Effector CD8-positive, alpha-beta T cell (primary cell): Measurements from ENCODE around the gene NDOR1.
A peak's percentile ranks its signal among the peaks of the same experiment; 100 is the strongest.
"Not testable (repeated sequence)": the region's sequence is repeated elsewhere in the genome, so short reads cannot be mapped to it uniquely, and the experiment has no call there.

Experiments used
- DNase-seq: peaks from one replicate; lab custom pipeline; 2025; lab: John Stamatoyannopoulos, UW

The NDOR1 gene

GRCh38 chr9:137231372-137232039 is 26.0 kb downstream of the NDOR1 start:
- no peak for DNase-seq

DNA sequence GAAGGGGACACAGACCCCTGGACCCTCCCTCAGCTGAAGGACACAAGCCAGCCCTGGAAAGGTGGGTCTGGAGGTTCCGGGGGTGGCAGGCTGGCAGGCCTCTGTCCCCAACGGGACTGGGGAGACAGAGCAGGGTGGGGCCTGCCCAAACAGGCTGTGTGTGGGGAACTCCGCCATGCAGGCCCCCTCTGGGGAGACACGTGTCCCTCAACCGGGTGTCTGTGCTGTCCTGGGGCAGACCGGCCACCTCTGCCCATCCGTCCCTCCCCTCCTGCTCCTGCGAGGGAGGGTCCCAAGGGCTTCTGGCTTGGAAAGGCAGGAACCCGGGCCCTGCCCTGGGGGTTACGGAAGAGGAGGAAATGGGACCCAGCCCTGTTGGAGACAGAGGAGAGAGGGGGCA is 26.6 kb downstream of the NDOR1 start:
- no peak for DNase-seq

- DNase-seq, result no peak
These were observed 27.0 kb downstream of the NDOR1 start for GRCh38 chr9:137232510-137232909.

DNA sequence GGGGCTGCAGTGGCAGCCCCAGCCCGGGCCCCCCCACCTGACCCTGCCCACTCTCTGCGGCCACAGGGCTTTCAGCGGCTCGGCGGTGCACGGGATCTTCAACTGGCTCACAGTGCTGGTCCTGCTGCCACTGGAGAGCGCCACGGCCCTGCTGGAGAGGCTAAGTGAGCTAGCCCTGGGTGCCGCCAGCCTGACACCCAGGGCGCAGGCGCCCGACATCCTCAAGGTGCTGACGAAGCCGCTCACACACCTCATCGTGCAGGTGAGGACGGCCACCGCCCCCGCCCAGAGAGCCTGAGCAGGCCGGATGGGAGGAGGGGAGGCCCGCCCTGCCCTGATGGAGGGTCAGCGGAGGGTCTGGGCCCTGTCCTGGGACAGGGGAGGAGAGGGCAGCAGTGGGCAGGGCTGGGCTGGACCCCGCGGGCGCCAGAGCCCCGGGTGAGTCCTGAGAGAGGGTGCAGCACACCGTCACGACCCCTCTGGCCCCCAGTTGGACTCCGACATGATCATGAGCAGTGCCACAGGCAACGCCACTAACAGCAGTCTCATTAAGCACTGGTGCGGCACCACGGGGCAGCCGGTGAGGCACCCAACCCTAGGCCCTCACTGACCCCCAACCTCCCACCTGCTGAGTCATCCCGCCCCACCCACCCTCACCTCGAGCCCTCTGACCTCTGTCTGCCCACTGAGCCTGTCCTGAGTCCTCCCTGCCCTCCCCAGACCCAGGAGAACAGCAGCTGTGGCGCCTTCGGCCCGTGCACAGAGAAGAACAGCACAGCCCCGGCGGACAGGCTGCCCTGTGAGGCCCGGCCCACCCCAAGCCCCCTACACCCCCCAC is 27.9 kb downstream of the NDOR1 start:
- DNase-seq, result no peak

- no peak for DNase-seq
These were observed 28.7 kb downstream of the NDOR1 start for GRCh38 chr9:137234055-137234697.

DNA sequence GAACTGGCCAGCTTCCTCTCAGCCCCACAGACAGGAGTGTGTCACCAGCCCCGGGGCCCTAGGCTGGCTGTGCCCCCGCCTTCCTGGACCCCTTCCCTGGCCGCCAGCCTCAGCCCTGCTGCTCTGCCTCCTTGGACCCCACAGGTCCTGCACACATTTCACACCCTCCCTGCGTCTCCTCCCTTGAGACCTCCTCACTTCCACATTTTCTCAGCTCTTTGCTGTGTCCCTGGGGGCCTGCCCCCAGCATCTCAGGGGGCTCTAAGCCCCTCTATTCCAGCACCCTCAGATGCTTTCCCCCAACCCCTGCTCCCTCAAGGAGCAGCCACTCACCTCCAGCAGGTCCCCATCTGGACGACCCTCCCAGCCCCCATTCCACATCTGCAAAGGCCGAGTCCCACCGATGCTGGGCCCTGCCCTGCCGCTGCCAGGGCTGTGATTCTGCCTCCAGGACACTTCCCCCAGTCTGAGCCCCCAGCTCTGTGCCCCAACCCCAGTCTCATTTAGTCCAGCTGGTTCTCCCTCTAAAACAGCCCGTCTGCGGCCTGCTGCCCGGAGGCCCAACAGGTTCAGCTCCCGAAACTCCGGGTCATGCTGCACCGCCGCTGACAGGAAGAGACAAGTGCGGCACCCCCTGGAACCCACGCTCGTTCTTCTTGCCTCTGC is 29.4 kb downstream of the NDOR1 start:
- DNase-seq, result no peak

- no peak for DNase-seq
These were observed 30.1 kb downstream of the NDOR1 start for GRCh38 chr9:137235424-137236237.

DNA sequence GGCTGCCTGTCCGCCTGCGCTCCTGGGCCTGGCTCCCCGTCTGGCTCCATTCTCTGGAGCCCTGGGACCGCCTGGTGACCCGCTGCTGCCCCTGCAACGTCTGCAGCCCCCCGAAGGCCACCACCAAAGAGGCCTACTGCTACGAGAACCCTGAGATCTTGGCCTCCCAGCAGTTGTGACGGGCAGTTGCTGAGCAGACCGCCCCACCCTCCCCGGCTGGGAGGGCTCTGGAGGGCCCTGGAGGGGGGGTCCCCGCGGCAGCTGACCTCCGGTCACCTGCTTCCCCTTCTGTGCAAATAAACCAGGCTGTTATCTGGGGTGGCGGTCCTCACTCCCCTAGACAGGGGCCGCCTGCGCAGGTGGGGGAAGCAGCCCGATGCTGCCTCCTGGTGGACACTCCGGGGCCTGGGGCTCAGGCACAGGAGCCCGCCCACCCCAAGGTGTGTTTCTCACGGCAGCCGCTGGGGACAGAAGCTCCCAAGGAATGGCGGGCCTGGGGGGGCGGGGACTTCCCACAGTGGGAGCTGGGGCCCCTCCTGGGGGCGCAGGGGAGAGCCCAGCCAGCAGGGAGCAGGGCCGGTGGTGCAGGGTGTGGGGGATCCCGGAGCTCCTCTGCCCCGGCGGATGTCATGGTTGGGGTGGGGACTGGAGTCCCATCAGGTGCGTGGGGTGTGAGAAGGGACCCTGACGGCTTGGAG is 30.9 kb downstream of the NDOR1 start:
- DNase-seq, result peak; percentile 88

DNA sequence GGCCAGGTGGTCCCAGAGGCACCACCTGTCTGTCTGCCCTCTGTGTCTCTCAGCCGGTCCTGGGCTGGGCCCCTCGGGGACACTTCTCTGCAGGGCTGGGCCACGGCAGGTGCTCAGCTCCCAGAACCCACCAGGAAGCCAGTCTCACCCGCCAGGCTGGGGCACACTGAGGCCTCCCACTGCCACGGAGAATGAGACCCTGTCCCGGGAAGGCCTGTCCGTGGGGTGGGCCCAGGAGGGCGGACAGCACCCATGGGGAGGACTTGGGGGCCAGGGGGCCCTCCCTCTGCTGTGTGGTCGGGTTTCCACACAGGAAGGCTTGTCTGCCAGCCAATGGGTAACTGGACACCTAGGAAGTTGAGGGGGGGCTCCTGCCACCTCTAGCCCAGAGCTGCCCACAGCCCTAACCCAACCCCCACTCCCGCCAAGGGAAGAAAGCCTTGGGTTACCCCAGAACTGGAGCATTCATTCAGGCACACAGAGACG is 31.5 kb downstream of the NDOR1 start:
- no peak for DNase-seq

- DNase-seq, result no peak
These were observed 32.5 kb downstream of the NDOR1 start for GRCh38 chr9:137237759-137238726.

DNA sequence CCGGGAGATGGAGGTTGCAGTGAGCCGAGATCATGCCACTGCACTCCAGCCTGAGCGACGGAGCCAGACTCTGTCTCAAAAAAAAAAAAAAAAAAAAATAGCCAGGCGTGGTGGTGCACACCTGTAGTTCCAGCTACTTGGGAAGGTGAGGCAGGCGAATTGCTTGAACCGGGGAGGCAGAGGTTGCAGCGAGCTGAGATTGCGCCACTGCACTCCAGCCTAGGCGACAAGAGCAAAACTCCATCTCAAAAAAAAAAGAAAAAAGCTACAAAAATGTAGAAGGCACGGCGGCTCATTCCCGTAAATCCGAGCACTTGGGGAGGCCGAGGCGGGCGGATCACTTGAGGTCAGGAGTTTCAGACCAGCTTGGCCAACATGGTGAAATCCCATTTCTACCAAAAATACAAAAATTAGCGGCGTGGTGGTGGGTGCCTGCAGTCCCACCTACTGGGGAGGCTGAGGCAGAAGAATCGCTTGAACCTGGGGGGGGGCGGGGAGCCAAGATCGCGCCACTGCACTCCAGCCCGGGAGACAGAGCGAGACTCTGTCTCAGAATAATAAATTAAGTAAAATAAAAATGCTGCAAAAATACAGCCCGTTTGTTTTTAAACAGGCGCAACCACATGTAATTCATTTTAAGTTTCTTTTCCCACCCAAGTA is 34.2 kb downstream of the NDOR1 start:
- DNase-seq, result not testable (repeated sequence)

GRCh38 chr9:137240318-137240840 is 34.9 kb downstream of the NDOR1 start:
- DNase-seq, result peak; percentile 70

DNA sequence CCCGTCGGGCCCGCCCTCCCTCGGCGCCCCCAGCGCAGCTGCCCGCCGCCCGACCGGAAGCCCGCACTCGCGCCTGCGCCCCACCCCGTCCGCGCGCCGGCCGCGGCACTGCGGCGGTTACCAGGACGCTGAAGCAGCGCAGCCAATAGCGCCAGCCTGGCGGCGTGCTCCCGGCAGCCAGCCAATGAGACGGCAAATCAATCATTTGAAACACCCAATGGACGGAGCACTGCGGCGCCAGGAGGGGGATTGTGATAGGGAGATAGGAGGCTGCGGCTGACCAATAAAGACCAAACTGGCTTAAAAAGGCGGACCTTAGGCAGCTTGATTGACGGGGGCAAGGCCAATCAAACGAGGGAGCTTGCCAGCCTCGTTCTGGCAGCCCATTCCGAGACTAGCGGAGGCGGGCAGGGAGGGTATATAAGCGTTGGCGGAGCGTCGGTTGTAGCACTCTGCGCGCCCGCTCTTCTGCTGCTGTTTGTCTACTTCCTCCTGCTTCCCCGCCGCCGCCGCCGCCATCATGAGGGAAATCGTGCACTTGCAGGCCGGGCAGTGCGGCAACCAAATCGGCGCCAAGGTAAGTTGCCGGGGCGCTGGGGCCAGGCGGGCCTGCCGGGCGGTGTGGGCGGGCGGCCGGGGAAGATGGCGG is 35.5 kb downstream of the NDOR1 start, which contains the start of gene TUBB4B:
TUBB4B (plus strand) TSS at position 447 of the 649 bp plus-strand sequence; CDS start at position 521, 74 bp downstream.
- DNase-seq, result peak; percentile 96

DNA sequence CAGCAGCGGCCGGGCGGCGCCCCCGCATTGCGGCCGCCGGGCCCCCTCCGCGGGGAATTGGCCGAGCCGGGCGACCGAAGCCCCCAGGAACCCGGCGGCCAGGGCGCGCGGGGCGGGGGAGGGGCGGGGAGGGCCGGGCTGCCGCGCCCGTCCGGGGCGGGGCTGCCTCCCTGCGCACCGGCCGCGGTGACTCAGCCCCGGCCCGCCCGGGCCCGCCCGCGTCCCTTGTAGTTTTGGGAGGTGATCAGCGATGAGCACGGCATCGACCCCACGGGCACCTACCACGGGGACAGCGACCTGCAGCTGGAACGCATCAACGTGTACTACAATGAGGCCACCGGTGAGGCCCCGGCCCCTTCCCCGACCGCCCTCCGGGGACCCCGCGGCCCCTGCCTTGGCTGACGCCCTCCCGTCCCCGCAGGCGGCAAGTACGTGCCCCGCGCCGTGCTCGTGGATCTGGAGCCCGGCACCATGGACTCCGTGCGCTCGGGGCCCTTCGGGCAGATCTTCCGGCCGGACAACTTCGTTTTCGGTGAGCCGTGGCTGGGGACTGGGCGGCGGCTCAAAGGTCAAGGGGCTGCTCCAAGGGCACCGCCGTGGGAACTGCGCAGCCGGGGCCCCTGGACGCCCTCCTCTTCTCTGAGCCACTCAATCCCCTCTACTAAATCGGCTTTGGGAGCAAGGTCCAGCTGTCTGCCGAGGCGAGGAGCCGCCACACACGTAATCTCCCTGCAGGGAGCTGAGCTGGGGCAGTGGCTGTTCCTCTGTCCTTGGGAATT is 36.2 kb downstream of the NDOR1 start:
- peak; percentile 54 for DNase-seq

- DNase-seq, result peak; percentile 19
These were observed 37.0 kb downstream of the NDOR1 start for GRCh38 chr9:137242269-137243203.

DNA sequence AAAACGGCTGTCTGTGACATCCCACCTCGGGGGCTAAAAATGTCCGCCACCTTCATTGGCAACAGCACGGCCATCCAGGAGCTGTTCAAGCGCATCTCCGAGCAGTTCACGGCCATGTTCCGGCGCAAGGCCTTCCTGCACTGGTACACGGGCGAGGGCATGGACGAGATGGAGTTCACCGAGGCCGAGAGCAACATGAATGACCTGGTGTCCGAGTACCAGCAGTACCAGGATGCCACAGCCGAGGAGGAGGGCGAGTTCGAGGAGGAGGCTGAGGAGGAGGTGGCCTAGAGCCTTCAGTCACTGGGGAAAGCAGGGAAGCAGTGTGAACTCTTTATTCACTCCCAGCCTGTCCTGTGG is 37.7 kb downstream of the NDOR1 start:
- not testable (repeated sequence) for DNase-seq
